ENCODE results near the gene USPL1. TPM values are rescaled to one million over a fixed set of nuclear protein-coding genes. Genes with fewer than 3 reads are reported as not detected.

Gene USPL1
- total and polyA plus RNA-seq, 2 of the 13 experiments (the other 11 are each of a cell fraction or from before 2014, with no cell fraction given), result 13.7 to 15.9 TPM

DNA sequence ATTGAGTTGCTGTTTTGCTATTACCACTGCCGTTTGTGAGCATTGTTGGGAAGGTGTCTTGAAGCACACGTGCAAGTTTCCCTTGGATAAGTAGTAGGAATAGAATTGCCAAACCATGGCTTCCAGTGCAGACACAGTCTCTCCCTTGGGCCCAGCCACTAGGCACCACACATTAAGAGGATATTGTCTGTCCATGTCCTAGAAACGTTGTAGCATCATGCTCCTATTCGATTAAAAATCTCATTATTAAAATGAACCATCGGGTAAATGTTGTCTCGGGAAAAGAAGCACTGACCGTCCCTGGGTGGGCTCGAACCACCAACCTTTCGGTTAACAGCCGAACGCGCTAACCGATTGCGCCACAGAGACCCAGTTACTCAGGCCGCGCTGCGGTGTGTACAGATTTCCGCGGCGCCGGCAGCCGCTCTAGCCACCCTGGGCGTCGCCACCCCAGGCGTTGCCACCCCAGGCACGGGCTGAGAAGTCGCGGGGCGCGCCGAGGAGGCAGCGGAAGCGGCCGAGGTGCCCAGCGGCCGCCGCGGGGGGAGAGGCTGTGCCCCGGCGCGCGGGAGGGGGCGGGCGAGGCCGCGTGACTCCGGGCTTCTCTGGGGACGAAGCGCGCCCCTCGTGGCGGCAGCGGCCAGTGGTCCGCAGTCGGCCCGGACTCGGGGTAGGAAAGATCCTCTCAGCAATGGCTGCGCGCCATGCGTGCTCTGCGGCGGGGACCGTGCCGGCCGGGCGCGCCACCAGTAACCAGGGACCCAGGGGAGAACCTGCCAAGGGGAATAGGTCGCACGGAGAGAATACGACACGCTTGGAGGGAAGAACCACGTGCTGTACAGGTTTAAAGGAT is 56.2 kb downstream of the USPL1 start (continued):
- TF ChIP-seq BCLAF1 (IDR thresholded peaks at IDR 0.05) (no peak), ZNF275 (CRISPR knock-in tag; IDR thresholded peaks at IDR 0.05; ENCODE audit: borderline replicate concordance) (no peak), RNF2 (conservative IDR thresholded peaks at IDR 0.05; ENCODE audit: low read depth) (peak; percentile 85; the same call in 1 of the 2 replicates), MED13 (CRISPR knock-in tag; IDR thresholded peaks at IDR 0.05) (no peak), MATR3 (CRISPR knock-in tag; IDR thresholded peaks at IDR 0.05) (no peak), KMT2B (CRISPR knock-in tag; IDR thresholded peaks at IDR 0.05) (peak; percentile 65; the same call in 1 of the 2 replicates), FOXP4 (CRISPR knock-in tag; IDR thresholded peaks at IDR 0.05) (no peak), ZBTB20 (CRISPR knock-in tag; IDR thresholded peaks at IDR 0.05; ENCODE audit: borderline replicate concordance, low read depth) (no peak; the same call in 1 of the 2 replicates), STAG1 (CRISPR knock-in tag; IDR thresholded peaks at IDR 0.05) (peak; percentile 52), ATAD3A (CRISPR knock-in tag; IDR thresholded peaks at IDR 0.05) (no peak), ZNF441 (CRISPR knock-in tag; IDR thresholded peaks at IDR 0.05; ENCODE audit: borderline replicate concordance) (0 out of 2 replicates have a peak, but pooled peaks have one; percentile 80), GRHL1 (CRISPR knock-in tag; conservative IDR thresholded peaks at IDR 0.05) (no peak)
- TF ChIP-seq, protein P1, sequence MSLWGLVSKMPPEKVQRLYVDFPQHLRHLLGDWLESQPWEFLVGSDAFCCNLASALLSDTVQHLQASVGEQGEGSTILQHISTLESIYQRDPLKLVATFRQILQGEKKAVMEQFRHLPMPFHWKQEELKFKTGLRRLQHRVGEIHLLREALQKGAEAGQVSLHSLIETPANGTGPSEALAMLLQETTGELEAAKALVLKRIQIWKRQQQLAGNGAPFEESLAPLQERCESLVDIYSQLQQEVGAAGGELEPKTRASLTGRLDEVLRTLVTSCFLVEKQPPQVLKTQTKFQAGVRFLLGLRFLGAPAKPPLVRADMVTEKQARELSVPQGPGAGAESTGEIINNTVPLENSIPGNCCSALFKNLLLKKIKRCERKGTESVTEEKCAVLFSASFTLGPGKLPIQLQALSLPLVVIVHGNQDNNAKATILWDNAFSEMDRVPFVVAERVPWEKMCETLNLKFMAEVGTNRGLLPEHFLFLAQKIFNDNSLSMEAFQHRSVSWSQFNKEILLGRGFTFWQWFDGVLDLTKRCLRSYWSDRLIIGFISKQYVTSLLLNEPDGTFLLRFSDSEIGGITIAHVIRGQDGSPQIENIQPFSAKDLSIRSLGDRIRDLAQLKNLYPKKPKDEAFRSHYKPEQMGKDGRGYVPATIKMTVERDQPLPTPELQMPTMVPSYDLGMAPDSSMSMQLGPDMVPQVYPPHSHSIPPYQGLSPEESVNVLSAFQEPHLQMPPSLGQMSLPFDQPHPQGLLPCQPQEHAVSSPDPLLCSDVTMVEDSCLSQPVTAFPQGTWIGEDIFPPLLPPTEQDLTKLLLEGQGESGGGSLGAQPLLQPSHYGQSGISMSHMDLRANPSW (CRISPR knock-in tag; IDR thresholded peaks at IDR 0.05; ENCODE audit: borderline replicate concordance), result no peak
